ENCODE data around the gene HIVEP3.

HIVEP3 gene

DNA sequence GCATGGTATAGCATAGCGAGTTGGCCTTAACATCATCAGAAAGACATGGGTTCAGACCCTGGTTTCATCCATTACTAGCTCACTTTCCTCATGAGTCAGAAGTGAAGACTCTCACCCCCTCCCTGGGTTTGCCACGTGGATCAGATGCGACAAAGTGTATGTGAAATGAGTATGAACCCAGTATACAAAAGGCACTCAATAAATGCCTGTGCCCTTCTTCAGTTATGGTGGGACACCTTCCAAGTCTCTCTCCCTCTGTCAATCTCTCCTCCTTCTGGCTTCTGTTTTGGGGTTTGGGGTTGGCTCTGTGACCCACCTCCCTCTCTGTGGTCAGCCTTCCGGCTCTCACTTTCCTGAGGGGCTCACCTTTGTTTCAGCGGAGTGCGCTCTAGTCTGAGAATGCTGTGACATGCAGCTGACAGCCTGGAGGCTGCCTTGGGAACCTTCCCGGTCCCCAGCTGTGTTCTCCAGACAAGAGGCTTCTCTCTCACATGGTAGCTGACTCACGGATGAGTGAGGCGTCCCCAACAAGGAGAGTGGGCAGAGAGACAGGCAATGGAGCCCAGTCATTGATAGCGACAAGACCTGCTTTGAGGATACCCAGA, 279.3 kb downstream of the HIVEP3 start:
- H3K4me3 Mint-ChIP-seq = no peak overlapping the region
- no peaks in the 10 kb centered on the region for H3K36me3 Mint-ChIP-seq (ENCODE audit: low read depth)
- no peaks in the 10 kb centered on the region for H3K27me3 Mint-ChIP-seq (ENCODE audit: low read depth)
- TF ChIP-seq, protein P1, sequence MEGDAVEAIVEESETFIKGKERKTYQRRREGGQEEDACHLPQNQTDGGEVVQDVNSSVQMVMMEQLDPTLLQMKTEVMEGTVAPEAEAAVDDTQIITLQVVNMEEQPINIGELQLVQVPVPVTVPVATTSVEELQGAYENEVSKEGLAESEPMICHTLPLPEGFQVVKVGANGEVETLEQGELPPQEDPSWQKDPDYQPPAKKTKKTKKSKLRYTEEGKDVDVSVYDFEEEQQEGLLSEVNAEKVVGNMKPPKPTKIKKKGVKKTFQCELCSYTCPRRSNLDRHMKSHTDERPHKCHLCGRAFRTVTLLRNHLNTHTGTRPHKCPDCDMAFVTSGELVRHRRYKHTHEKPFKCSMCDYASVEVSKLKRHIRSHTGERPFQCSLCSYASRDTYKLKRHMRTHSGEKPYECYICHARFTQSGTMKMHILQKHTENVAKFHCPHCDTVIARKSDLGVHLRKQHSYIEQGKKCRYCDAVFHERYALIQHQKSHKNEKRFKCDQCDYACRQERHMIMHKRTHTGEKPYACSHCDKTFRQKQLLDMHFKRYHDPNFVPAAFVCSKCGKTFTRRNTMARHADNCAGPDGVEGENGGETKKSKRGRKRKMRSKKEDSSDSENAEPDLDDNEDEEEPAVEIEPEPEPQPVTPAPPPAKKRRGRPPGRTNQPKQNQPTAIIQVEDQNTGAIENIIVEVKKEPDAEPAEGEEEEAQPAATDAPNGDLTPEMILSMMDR (IDR thresholded peaks at IDR 0.05; ENCODE audit: unreplicated experiment in 3 of 3) = no peak
- no peak overlapping the region for H3K27ac Mint-ChIP-seq
- H3K4me1 Mint-ChIP-seq = peaks cover 21% of the 10 kb centered on the region
- no peaks in the 10 kb centered on the region for H3K9me3 Mint-ChIP-seq

DNA sequence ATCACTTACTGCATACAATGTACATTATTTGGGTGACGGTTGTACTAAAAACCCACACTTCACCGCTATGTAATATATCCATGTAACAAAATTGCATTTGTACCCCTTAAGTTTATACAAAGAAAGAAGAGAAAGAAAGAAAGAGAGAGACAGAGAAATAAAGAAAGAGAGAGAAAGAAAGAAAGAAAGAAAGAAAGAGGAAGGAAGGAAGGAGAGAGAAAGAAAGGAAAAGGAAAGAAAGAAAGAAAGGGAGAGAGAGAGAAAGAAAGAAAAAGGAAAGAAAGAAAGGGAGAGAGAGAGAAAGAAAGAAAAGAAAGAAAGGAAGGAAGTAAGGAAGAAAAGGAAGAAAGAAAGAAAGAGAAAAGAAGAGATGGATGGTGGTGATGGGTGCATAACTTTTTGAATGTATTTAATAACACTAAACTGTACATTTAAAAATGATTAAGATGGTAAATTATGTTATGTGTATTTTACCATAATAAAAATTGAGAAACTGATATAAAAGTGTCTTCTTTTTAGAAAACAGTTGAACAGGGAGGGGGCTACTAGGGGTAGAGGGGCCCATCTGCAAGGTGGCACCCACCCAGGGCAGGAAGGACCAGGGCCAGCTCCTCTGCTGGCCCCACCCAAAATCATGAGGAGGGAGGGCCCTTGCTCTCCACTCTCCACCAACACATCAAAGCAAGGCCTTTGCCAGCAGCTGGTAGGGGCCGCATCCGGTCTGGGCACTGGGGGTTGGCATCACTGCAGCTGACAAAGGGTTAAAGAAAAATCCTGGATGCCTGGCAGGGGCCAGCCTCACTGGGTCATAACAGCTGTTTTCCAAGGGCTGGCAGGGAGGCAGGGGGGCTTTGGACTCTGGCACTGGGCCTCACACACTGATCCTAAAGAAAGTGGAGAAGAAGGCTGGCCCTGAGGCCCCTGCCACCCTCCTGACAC, 280.4 kb downstream of the HIVEP3 start:
- Mint-ChIP-seq H3K36me3 (ENCODE audit: low read depth) (no peaks in the 10 kb centered on the region), H3K27ac (no peak overlapping the region), H3K9me3 (no peaks in the 10 kb centered on the region), H3K27me3 (ENCODE audit: low read depth) (peaks cover 4% of the 10 kb centered on the region), H3K4me1 (peaks cover 29% of the 10 kb centered on the region), H3K4me3 (no peak overlapping the region)
- TF ChIP-seq, protein P1 (IDR thresholded peaks at IDR 0.05; ENCODE audit: unreplicated experiment in 3 of 3) = no peak

DNA sequence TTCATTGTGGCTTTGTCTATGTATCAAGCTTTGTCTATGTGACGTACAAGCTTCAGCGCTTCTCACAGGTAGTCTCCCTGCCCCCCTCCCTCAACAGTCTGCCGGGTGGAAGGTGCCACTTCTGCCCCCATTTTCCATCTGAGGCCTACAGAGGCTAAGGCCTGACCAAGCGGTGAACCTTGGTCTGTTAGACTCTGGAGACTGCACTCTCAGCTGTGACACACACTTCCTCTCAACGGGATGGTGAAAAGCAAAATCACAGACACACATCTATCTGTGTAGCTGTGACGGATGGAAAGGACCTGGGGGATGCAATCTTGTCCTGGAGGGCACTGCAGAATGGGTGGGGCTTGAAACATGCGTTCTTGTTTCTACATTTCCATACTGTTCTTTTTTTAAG, 281.4 kb downstream of the HIVEP3 start:
- H3K4me3 Mint-ChIP-seq = no peak overlapping the region
- no peaks in the 10 kb centered on the region for H3K36me3 Mint-ChIP-seq (ENCODE audit: low read depth)
- H3K27me3 Mint-ChIP-seq (ENCODE audit: low read depth) = peaks cover 5% of the 10 kb centered on the region
- H3K9me3 Mint-ChIP-seq = no peaks in the 10 kb centered on the region
- peaks cover 29% of the 10 kb centered on the region for H3K4me1 Mint-ChIP-seq
- H3K27ac Mint-ChIP-seq = no peak overlapping the region
- TF ChIP-seq, protein P1 (IDR thresholded peaks at IDR 0.05; ENCODE audit: unreplicated experiment in 3 of 3) = no peak

DNA sequence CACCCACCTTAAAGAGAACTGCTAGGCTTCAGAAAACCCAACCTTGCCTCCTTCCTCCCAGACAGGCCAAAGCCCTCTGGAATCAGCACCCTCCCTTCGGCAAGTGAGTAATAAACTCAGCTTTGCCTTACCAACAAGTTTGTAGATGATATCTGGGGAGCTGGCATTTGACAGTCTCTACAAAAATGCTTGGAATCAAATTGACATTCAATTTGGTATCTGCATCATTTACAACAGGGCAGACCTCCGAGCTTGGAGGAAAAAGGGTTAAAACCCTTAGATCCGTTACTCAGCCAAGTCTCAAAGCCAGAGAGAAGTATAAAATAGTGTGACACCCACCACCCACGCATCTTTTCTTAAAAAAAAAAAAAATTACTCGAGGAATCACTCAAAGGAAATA, 285.0 kb downstream of the HIVEP3 start:
- Mint-ChIP-seq H3K4me3 (no peak overlapping the region), H3K9me3 (no peaks in the 10 kb centered on the region), H3K4me1 (peaks cover 13% of the 10 kb centered on the region), H3K27ac (no peak overlapping the region), H3K36me3 (ENCODE audit: low read depth) (no peaks in the 10 kb centered on the region), H3K27me3 (ENCODE audit: low read depth) (peaks cover 13% of the 10 kb centered on the region)
- TF ChIP-seq, protein P1 (IDR thresholded peaks at IDR 0.05; ENCODE audit: unreplicated experiment in 3 of 3) = no peak

DNA sequence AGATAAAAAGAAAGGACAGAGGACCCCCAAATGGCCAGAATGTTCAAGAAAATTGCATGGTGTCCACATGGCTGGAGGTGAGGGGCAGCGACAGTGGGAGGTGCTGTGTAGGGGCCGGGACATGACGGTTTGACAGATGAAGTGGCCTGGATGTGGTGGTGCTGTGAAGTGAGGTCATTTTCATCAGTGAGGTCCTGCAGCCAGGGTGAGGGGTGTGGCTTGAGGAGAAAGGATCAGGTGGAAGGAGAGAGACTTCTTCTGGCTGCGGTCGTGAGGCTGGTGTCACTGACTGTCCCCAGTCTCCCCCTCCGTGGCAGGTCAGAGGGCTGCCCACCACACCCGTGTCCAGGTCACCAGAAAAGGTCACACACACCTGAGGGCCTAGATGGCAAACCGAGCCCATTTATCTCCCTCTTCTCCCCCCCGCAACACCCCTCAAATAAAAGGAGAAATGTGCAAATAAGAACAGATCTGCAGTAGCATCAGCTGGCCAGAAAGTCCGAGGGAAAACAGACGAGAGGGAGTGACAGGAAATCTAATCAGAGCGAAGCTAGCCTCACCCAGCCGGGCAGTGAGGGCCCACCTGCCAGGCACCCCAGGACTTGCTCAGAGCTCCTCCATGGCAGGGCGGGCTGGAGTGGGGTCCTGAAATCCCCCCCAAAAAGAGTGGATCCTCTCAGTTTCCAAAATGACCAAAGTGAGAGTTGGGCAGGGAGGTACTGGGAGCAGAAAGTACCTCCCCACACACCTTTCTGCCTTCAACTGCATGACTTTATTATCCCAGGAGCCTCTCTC, 285.7 kb downstream of the HIVEP3 start:
- TF ChIP-seq, protein P1 (IDR thresholded peaks at IDR 0.05; ENCODE audit: unreplicated experiment in 3 of 3) = no peak
- peaks cover 17% of the 10 kb centered on the region for H3K27me3 Mint-ChIP-seq (ENCODE audit: low read depth)

More for the DNA sequence above, 285.7 kb downstream of the HIVEP3 start:
- no peaks in the 10 kb centered on the region for H3K9me3 Mint-ChIP-seq
- no peak overlapping the region for H3K4me3 Mint-ChIP-seq
- H3K27ac Mint-ChIP-seq = no peak overlapping the region
- H3K4me1 Mint-ChIP-seq = peaks cover 11% of the 10 kb centered on the region
- H3K36me3 Mint-ChIP-seq (ENCODE audit: low read depth) = no peaks in the 10 kb centered on the region

Measured in nephron (organoid).